Retinal pigment epithelial cell (primary cell): Measurements from ENCODE around the gene MTCP1.

Source experiments
- DNase-seq: peaks from one replicate; pipeline ENCODE4 v3.0.0-alpha.2; 2010; ENCODE audit warnings: low read depth
- H3K4me3 ChIP-seq: 2 replicates; pipeline ENCODE4 v1.5.1; 2011; ENCODE audit warnings: mild to moderate bottlenecking, low read length, control low read depth, moderate library complexity
- CTCF ChIP-seq: conservative IDR thresholded peaks from 2 replicates; pipeline ENCODE4 v1.5.1; 2011; ENCODE audit warnings: low read depth, low read length, control low read depth, inconsistent platforms

Gene MTCP1

GRCh38 chrX:155046129-155046810 is 24.7 kb downstream of the MTCP1 start:
- DNase-seq, result no peak
- TF ChIP-seq CTCF, result no peak
- H3K4me3 ChIP-seq, result no peak overlapping the region

GRCh38 chrX:155035688-155036087 is 35.2 kb downstream of the MTCP1 start:
- DNase-seq, result no peak
- H3K4me3 ChIP-seq, result no peak overlapping the region
- no peak for TF ChIP-seq CTCF

GRCh38 chrX:155031657-155032056 is 39.3 kb downstream of the MTCP1 start:
- H3K4me3 ChIP-seq, result no peak overlapping the region
- TF ChIP-seq CTCF, result no peak
- DNase-seq, result no peak

- no peak for DNase-seq
- H3K4me3 ChIP-seq, result no peak overlapping the region
- TF ChIP-seq CTCF, result no peak
Observed at GRCh38 chrX:155028877-155029291, 42.1 kb downstream of the MTCP1 start.

GRCh38 chrX:155028129-155028528 is 42.8 kb downstream of the MTCP1 start:
- H3K4me3 ChIP-seq, result peak overlapping the region; percentile 55
- no peak for TF ChIP-seq CTCF
- DNase-seq, result no peak

- no peak for TF ChIP-seq CTCF
- H3K4me3 ChIP-seq, result peak overlapping the region; percentile 55
- DNase-seq, result peak; percentile 37
Observed at GRCh38 chrX:155027509-155028066, 43.3 kb downstream of the MTCP1 start.

- H3K4me3 ChIP-seq, result peak within 1 kb of the TSS; percentile 55
- peak; percentile 61 for DNase-seq
- TF ChIP-seq CTCF, result no peak
Observed at GRCh38 chrX:155026727-155027508, 44.0 kb downstream of the MTCP1 start, which contains the start of gene FUNDC2. TSS of gene FUNDC2 (plus strand) at chrX:155026844. CDS start at chrX:155026939, 95 bp downstream.
